Adipocyte (in vitro differentiated cells): ENCODE measurements around the gene NCKAP5.

ENCODE experiments used
- DNase-seq: peaks from one replicate; pipeline ENCODE4 v3.0.0-alpha.2; 2015; ENCODE audit warnings: low read depth
- H3K27me3 ChIP-seq: replicated peaks from 2 replicates; pipeline ENCODE4 v1.7.0; 2013; ENCODE audit warnings: mild to moderate bottlenecking, low read length, moderate library complexity; ENCODE audit not compliant: control insufficient read depth, insufficient read depth
- H3K36me3 ChIP-seq: 2 replicates; pipeline ENCODE4 v1.7.0; 2013; ENCODE audit warnings: low read length, mild to moderate bottlenecking, moderate library complexity; ENCODE audit not compliant: control insufficient read depth, insufficient read depth, severe bottlenecking
- H3K4me1 ChIP-seq: 2 replicates; pipeline ENCODE4 v1.7.0; 2013; ENCODE audit warnings: mild to moderate bottlenecking, low read length, moderate library complexity; ENCODE audit not compliant: control insufficient read depth, insufficient read depth
- H3K4me3 ChIP-seq: 2 replicates; pipeline ENCODE4 v1.7.0; 2013; ENCODE audit warnings: mild to moderate bottlenecking, low read length, moderate library complexity
- H3K9ac ChIP-seq: 2 replicates; pipeline ENCODE4 v1.7.0; 2013; ENCODE audit warnings: mild to moderate bottlenecking, low read length, moderate library complexity
- H3K9me3 ChIP-seq: 2 replicates; pipeline ENCODE4 v1.7.0; 2013; ENCODE audit warnings: mild to moderate bottlenecking, low read length, moderate library complexity; ENCODE audit not compliant: control insufficient read depth

NCKAP5 gene

GRCh38 chr2:132779206-132779721 lies 789.0 kb downstream of the NCKAP5 start:
- H3K9ac ChIP-seq, result no peak overlapping the region
- no peaks in the 10 kb centered on the region for H3K27me3 ChIP-seq
- no peaks in the 10 kb centered on the region for H3K36me3 ChIP-seq
- H3K4me3 ChIP-seq, result no peak overlapping the region
- no peak for DNase-seq
- no peaks in the 10 kb centered on the region for H3K9me3 ChIP-seq
- H3K4me1 ChIP-seq, result no peaks in the 10 kb centered on the region

GRCh38 chr2:132776287-132776686 lies 792.0 kb downstream of the NCKAP5 start:
- Histone ChIP-seq H3K9me3 (no peaks in the 10 kb centered on the region), H3K4me1 (no peaks in the 10 kb centered on the region), H3K9ac (no peak overlapping the region), H3K36me3 (no peaks in the 10 kb centered on the region), H3K4me3 (no peak overlapping the region), H3K27me3 (no peaks in the 10 kb centered on the region)
- DNase-seq, result no peak

GRCh38 chr2:132774189-132774588 lies 794.1 kb downstream of the NCKAP5 start:
- Histone ChIP-seq H3K27me3 (no peaks in the 10 kb centered on the region), H3K4me1 (no peaks in the 10 kb centered on the region), H3K9me3 (peaks cover 4% of the 10 kb centered on the region), H3K9ac (no peak overlapping the region), H3K36me3 (no peaks in the 10 kb centered on the region), H3K4me3 (no peak overlapping the region)
- DNase-seq, result no peak

- no peak overlapping the region for H3K9ac ChIP-seq
- no peak overlapping the region for H3K4me3 ChIP-seq
- DNase-seq, result no peak
- H3K9me3 ChIP-seq, result peaks cover 4% of the 10 kb centered on the region
- no peaks in the 10 kb centered on the region for H3K36me3 ChIP-seq
- no peaks in the 10 kb centered on the region for H3K27me3 ChIP-seq
- H3K4me1 ChIP-seq, result no peaks in the 10 kb centered on the region
These were observed 794.9 kb downstream of the NCKAP5 start for GRCh38 chr2:132773331-132773730.

GRCh38 chr2:132772340-132772739 lies 795.9 kb downstream of the NCKAP5 start:
- Histone ChIP-seq H3K4me3 (no peak overlapping the region), H3K36me3 (no peaks in the 10 kb centered on the region)

GRCh38 chr2:132766573-132766972 lies 801.7 kb downstream of the NCKAP5 start:
- Histone ChIP-seq H3K4me3 (no peak overlapping the region), H3K4me1 (no peaks in the 10 kb centered on the region), H3K36me3 (no peaks in the 10 kb centered on the region), H3K27me3 (no peaks in the 10 kb centered on the region), H3K9ac (no peak overlapping the region), H3K9me3 (peaks cover 4% of the 10 kb centered on the region)
- no peak for DNase-seq

More at GRCh38 chr2:132772340-132772739, 795.9 kb downstream of the NCKAP5 start:
- Histone ChIP-seq H3K27me3 (no peaks in the 10 kb centered on the region), H3K9me3 (peaks cover 4% of the 10 kb centered on the region), H3K9ac (no peak overlapping the region), H3K4me1 (no peaks in the 10 kb centered on the region)
- no peak for DNase-seq

GRCh38 chr2:132761437-132761836 lies 806.8 kb downstream of the NCKAP5 start:
- no peak for DNase-seq
- peaks cover 6% of the 10 kb centered on the region for H3K4me1 ChIP-seq
- H3K4me3 ChIP-seq, result no peak overlapping the region
- no peak overlapping the region for H3K9ac ChIP-seq
- H3K36me3 ChIP-seq, result no peaks in the 10 kb centered on the region
- no peaks in the 10 kb centered on the region for H3K27me3 ChIP-seq
- H3K9me3 ChIP-seq, result peaks cover 2% of the 10 kb centered on the region

GRCh38 chr2:132760971-132761370 lies 807.3 kb downstream of the NCKAP5 start:
- Histone ChIP-seq H3K4me3 (no peak overlapping the region), H3K4me1 (peaks cover 6% of the 10 kb centered on the region), H3K9me3 (peaks cover 2% of the 10 kb centered on the region), H3K27me3 (no peaks in the 10 kb centered on the region), H3K36me3 (no peaks in the 10 kb centered on the region), H3K9ac (no peak overlapping the region)
- no peak for DNase-seq

GRCh38 chr2:132760405-132760804 lies 807.9 kb downstream of the NCKAP5 start:
- H3K9me3 ChIP-seq, result peaks cover 2% of the 10 kb centered on the region
- H3K27me3 ChIP-seq, result no peaks in the 10 kb centered on the region
- no peak for DNase-seq
- no peak overlapping the region for H3K4me3 ChIP-seq
- H3K36me3 ChIP-seq, result no peaks in the 10 kb centered on the region
- H3K4me1 ChIP-seq, result peaks cover 6% of the 10 kb centered on the region
- no peak overlapping the region for H3K9ac ChIP-seq

GRCh38 chr2:132758995-132759394 lies 809.3 kb downstream of the NCKAP5 start:
- Histone ChIP-seq H3K9me3 (peaks cover 2% of the 10 kb centered on the region), H3K4me3 (no peak overlapping the region), H3K4me1 (peaks cover 6% of the 10 kb centered on the region), H3K36me3 (no peaks in the 10 kb centered on the region), H3K9ac (no peak overlapping the region), H3K27me3 (no peaks in the 10 kb centered on the region)
- no peak for DNase-seq

GRCh38 chr2:132757676-132758075 lies 810.6 kb downstream of the NCKAP5 start:
- Histone ChIP-seq H3K9me3 (peaks cover 2% of the 10 kb centered on the region), H3K9ac (no peak overlapping the region), H3K4me1 (peaks cover 6% of the 10 kb centered on the region), H3K4me3 (no peak overlapping the region), H3K27me3 (no peaks in the 10 kb centered on the region), H3K36me3 (no peaks in the 10 kb centered on the region)
- DNase-seq, result no peak

- Histone ChIP-seq H3K4me3 (no peak overlapping the region), H3K4me1 (peaks cover 6% of the 10 kb centered on the region), H3K9me3 (peaks cover 2% of the 10 kb centered on the region), H3K36me3 (no peaks in the 10 kb centered on the region), H3K27me3 (no peaks in the 10 kb centered on the region), H3K9ac (no peak overlapping the region)
- DNase-seq, result peak; percentile 10
These were observed 811.2 kb downstream of the NCKAP5 start for GRCh38 chr2:132757002-132757589.
